CD4-positive, alpha-beta memory T cell (primary cell): ENCODE measurements around the gene KMT2B. TPM values are rescaled to one million over a fixed set of nuclear protein-coding genes. Genes with fewer than 3 reads are reported as not detected.

Experiments used
- CTCF ChIA-PET: fragments of 350-600 bp; sonication (Branson Sonifier 250); formaldehyde crosslinking; loops from one replicate; lab custom pipeline; 2021; ENCODE audit warnings: inconsistent platforms; ENCODE audit not compliant: partially characterized antibody; lab: Charles Lee
- POLR2A ChIA-PET: fragments of 350-600 bp; sonication (Branson Sonifier 250); formaldehyde crosslinking; loops from one replicate; lab custom pipeline; 2021; ENCODE audit not compliant: partially characterized antibody; lab: Charles Lee
- DNase-seq, 5 donors: peaks; one replicate each; pipeline versions ENCODE4 v3.0.0 to v3.0.0-alpha.2; 2020 to 2022; ENCODE audit warnings: mixed read lengths in 1 of 5
- H3K27ac ChIP-seq: one replicate; pipeline ENCODE4 v1.7.0; 2013; ENCODE audit warnings: low read depth, low read length
- H3K27me3 ChIP-seq: 2 replicates; pipeline ENCODE4 v1.7.0; 2013; ENCODE audit warnings: mild to moderate bottlenecking, low read length, moderate library complexity; ENCODE audit not compliant: insufficient read depth
- H3K36me3 ChIP-seq: 2 replicates; pipeline ENCODE4 v1.7.0; 2013; ENCODE audit warnings: mild to moderate bottlenecking, low read length, moderate library complexity; ENCODE audit not compliant: insufficient read depth
- H3K4me1 ChIP-seq: 2 replicates; pipeline ENCODE4 v1.7.0; 2013; ENCODE audit warnings: mild to moderate bottlenecking, low read length, moderate library complexity; ENCODE audit not compliant: insufficient read depth
- H3K4me3 ChIP-seq, 2 donors: one replicate each; pipeline ENCODE4 v1.7.0; 2013; ENCODE audit warnings: low read length in 2 of 2, mild to moderate bottlenecking in 1 of 2
- H3K9me3 ChIP-seq, 2 donors: one replicate each; pipeline ENCODE4 v1.7.0; 2013; ENCODE audit warnings: low read length in 2 of 2, control low read depth in 1 of 2; ENCODE audit not compliant: control insufficient read depth in 1 of 2
- H3K27ac Mint-ChIP-seq, 7 donors: one replicate each; pipeline ENCODE4 v1.8.0; 2020 to 2021; ENCODE audit warnings: mixed read lengths in 7 of 7, mild to moderate bottlenecking in 6 of 7, inconsistent platforms in 3 of 7, moderate library complexity in 3 of 7
- H3K27me3 Mint-ChIP-seq, 2 donors: one replicate each; pipeline ENCODE4 v1.8.0; 2020 to 2021; ENCODE audit warnings: mixed read lengths in 2 of 2
- H3K36me3 Mint-ChIP-seq, 2 donors: one replicate each; pipeline ENCODE4 v1.8.0; 2020 to 2021; ENCODE audit warnings: mixed read lengths in 2 of 2, inconsistent platforms in 1 of 2, mild to moderate bottlenecking in 1 of 2
- H3K4me1 Mint-ChIP-seq, 4 donors: one replicate each; pipeline ENCODE4 v1.8.0; 2020 to 2021; ENCODE audit warnings: mixed read lengths in 4 of 4, mild to moderate bottlenecking in 1 of 4
- H3K4me3 Mint-ChIP-seq, 8 donors: one replicate each; pipeline ENCODE4 v1.8.0; 2020 to 2021; ENCODE audit warnings: mixed read lengths in 8 of 8, mild to moderate bottlenecking in 7 of 8, moderate library complexity in 6 of 8, inconsistent platforms in 3 of 8
- H3K9me3 Mint-ChIP-seq, 8 donors: one replicate each; pipeline ENCODE4 v1.8.0; 2020 to 2021; ENCODE audit warnings: mixed read lengths in 8 of 8, mild to moderate bottlenecking in 5 of 8, inconsistent platforms in 3 of 8, moderate library complexity in 1 of 8
- intact Hi-C: fragments of 100-400 bp; cut with micrococcal nuclease; formaldehyde crosslinking; loops from one replicate; pipeline ENCODE4 v1.15.1; 2023
- polyA plus RNA-seq, 2 donors: library from polyadenylated mRNA; unstranded; fragments of 300-500 nt; fragmentation: Illumina TruSeq; gene quantifications; one replicate each; pipeline ENCODE4 v1.2.3, GENCODE V29; 2021
- total RNA-seq, 2 experiments: library from RNA; stranded (reverse); gene quantifications; one replicate each; pipeline ENCODE4 v1.2.3, GENCODE V29; 2021

KMT2B gene
- total and polyA plus RNA-seq, 4 experiments from 2014 or later, result 2.8 to 84.3 (median 83.4) TPM; not detected in 1

DNA sequence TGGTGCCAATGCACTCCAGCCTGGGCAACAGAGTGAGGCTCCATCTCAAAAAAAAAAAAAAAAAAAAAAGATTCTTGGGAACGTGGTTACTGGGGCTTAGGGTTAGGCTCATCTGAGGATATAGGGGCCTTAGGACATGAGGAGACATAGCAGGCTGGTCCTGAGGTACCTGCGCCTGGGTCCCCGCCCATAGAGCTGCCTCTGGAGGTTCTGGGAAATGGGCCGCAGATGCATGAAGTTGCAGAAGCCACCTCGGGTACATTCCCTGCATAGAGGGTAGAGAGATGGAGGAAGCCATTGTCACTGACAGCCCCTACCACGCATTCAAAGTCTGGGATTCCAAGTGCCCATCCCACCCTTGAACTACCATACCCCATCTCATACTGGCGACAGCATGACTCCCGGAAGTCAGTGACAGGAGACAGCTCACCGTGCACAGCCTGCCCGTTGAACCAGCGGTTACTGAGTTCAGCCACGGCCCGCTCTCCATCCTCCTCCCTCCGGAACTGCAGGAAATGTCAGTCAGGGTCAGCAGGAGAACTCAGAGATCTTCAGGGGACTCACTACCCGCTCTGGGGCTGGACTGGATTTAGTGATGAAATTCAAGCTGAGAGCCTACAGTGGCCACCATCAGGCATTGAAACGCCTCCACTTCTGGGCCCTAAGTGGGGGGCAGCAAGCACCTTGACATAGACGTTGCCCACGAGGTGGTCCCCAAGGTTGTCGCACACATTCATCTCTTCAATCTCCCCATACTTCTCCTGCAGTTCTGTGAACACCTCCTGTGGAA, 26.0 kb downstream of the KMT2B start:
- Histone ChIP-seq H3K4me3 (peak overlapping the region; percentile 67 to 87), H3K4me1 (peaks cover 63% of the 10 kb centered on the region), H3K27ac (peak overlapping the region; percentile 99), H3K36me3 (peaks cover 4% of the 10 kb centered on the region), H3K9me3 (no peaks in the 10 kb centered on the region), H3K27me3 (no peaks in the 10 kb centered on the region)
- Mint-ChIP-seq H3K4me3 (peak overlapping the region; percentile 95 to 99 (median 98)), H3K27ac (peak overlapping the region; percentile 98 to 100 (median 100)), H3K9me3 (no peaks in the 10 kb centered on the region), H3K4me1 (peaks cover 32 to 72% (median 50%) of the 10 kb centered on the region in 4 donors), H3K27me3 (no peaks in the 10 kb centered on the region), H3K36me3 (peaks cover 5 to 35% of the 10 kb centered on the region in 2 donors)
- intact Hi-C loops, result loop anchor here (2.0 to 10.0 kb wide), 4 partner anchors 31 to 1631 kb away; partner anchors contain the start of genes ARHGAP33, HCST and ZNF527
- DNase-seq, result no peak
- POLR2A ChIA-PET, result interaction anchor here (0.7 to 4.6 kb wide), 12 partner anchors 9 to 371 kb away, joined by 3 to 51 read pairs (median 8); partner anchors contain the start of genes COX6B1, HSPB6, KMT2B and POLR2I
- CTCF ChIA-PET, result interaction anchor here (0.8 to 1.0 kb wide), 2 partner anchors 41 to 49 kb away, joined by 3 to 5 read pairs; no protein-coding TSS in a partner anchor

DNA sequence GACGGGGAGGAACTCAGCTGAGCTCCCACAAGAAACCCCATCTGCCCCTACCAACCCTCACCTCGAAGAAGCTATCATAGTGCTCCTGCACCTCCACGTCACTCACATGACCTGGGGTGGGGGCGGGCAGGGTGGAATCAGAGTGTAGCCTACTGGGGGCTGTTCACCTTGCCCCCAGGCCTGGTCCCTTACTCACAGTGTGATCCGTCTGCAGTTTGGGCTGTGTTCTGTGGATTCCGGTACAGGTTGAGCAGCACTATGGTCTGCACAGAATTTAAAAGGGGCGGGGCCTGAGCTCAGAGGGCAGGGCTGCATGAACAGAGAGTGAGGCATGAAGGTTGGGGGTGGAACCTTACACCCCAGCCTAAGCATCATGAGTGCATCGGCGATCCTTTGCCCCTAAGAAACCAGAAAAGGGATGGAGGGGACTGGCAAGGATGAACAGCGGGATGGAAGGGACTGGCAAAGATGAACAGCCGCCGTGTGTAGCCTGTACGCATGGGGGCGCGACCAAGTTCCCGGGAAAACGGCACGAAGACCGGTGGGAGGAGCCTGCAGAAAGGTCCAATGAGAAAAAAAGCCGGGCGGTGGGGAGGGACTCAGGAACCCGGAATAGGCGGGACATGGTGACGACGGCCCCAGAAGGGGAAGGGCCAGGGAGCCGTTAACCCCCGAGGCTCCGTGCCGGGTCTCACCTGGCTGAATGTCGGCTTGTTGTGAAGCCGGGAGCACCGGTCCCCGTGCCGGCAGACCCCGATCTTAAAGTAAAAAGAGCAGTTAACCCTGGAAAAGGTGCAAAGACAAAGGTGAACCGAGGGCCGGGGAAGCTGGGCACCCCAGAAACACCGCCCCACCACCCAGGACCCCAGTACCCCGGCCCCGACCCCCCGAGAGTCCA, 26.9 kb downstream of the KMT2B start:
- POLR2A ChIA-PET, result interaction anchor here (0.7 to 4.6 kb wide), 23 partner anchors 9 to 470 kb away, joined by 3 to 51 read pairs (median 4); partner anchors contain the start of genes COX6B1, HSPB6, KMT2B and POLR2I
- H3K9me3 Mint-ChIP-seq, result no peaks in the 10 kb centered on the region
- Histone ChIP-seq H3K4me1 (peaks cover 67% of the 10 kb centered on the region), H3K4me3 (peak overlapping the region; percentile 67 to 87), H3K36me3 (no peaks in the 10 kb centered on the region), H3K9me3 (no peaks in the 10 kb centered on the region), H3K27me3 (no peaks in the 10 kb centered on the region), H3K27ac (peak overlapping the region; percentile 99)
- no peaks in the 10 kb centered on the region for H3K27me3 Mint-ChIP-seq
- peak overlapping the region; percentile 98 to 100 (median 100) for H3K27ac Mint-ChIP-seq
- peak; percentile 96 to 97 (median 96) for DNase-seq
- H3K36me3 Mint-ChIP-seq, result peaks cover 5 to 34% of the 10 kb centered on the region in 2 donors
- peaks cover 32 to 77% (median 52%) of the 10 kb centered on the region in 4 donors for H3K4me1 Mint-ChIP-seq
- CTCF ChIA-PET, result interaction anchor here (0.5 to 1.0 kb wide), 4 partner anchors 8 to 214 kb away, joined by 3 to 5 read pairs (median 3); no protein-coding TSS in a partner anchor
- intact Hi-C loops, result loop anchor here (1.0 to 10.0 kb wide), 10 partner anchors 27 to 1630 kb away; partner anchors contain the start of genes ARHGAP33, HCST, SCGB2B2 and THAP8
- H3K4me3 Mint-ChIP-seq, result peak overlapping the region; percentile 95 to 99 (median 98)

DNA sequence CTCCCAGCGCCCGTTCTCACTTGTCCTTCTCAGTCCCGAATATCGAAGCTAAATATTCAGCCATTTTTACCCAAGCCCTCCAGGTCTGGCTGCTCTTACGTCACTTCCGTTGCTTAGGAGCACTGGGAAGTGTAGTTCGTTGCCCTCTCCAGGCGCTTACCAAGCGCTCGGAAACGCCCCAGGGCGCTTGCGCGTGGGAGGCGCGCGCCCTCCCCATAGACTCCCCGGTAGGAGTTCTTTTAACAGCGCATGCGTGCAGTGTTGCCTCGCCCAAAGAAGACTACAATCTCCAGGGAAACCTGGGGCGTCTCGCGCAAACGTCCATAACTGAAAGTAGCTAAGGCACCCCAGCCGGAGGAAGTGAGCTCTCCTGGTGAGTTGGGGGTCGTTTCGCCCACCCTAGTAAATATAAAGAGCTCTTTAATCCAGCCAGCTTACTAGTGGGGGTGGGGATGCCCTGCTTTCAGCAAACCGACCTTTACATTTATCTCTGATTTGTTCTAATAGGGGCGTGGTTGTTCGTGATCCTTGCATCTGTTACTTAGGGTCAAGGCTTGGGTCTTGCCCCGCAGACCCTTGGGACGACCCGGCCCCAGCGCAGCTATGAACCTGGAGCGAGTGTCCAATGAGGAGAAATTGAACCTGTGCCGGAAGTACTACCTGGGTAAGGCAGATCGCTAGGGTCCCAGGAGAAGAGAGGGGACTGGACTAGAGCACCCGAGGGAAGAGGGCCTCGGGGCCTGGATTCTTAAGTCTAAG, 27.7 kb downstream of the KMT2B start, which contains the start of the genes PSENEN and U2AF1L4:
TSS of gene PSENEN (plus strand) at position 324 of the 759 bp plus-strand sequence. CDS start at position 604, 280 bp downstream.
TSS of gene U2AF1L4 (minus strand) at position 91 of the 759 bp plus-strand sequence. CDS start at position 64, 27 bp downstream.
- H3K4me1 ChIP-seq, result peaks cover 63% of the 10 kb centered on the region
- Mint-ChIP-seq H3K9me3 (no peaks in the 10 kb centered on the region), H3K4me1 (peaks cover 33 to 72% (median 51%) of the 10 kb centered on the region in 4 donors), H3K4me3 (peak within 1 kb of the TSS; percentile 95 to 99 (median 98)), H3K27ac (peak within 1 kb of the TSS; percentile 98 to 100 (median 100)), H3K27me3 (no peaks in the 10 kb centered on the region), H3K36me3 (peaks cover 5 to 32% of the 10 kb centered on the region in 2 donors)
- peak within 1 kb of the TSS; percentile 99 for H3K27ac ChIP-seq
- H3K27me3 ChIP-seq, result no peaks in the 10 kb centered on the region
- no peaks in the 10 kb centered on the region for H3K36me3 ChIP-seq
- intact Hi-C loops, result loop anchor here (1.0 to 10.0 kb wide), 10 partner anchors 28 to 1629 kb away; partner anchors contain the start of genes ARHGAP33, HCST, SCGB2B2 and THAP8
- ChIA-PET CTCF (interaction anchor here (0.5 to 1.0 kb wide), 2 partner anchors 8 to 213 kb away, joined by 3 read pairs; no protein-coding TSS in a partner anchor), POLR2A (interaction anchor here (0.8 to 4.6 kb wide), 21 partner anchors 10 to 469 kb away, joined by 3 to 51 read pairs (median 4); partner anchors contain the start of genes COX6B1, HSPB6, KMT2B and POLR2I)
- DNase-seq, result peak; percentile 97 to 99 (median 99)
- H3K9me3 ChIP-seq, result no peaks in the 10 kb centered on the region
- H3K4me3 ChIP-seq, result peak within 1 kb of the TSS; percentile 87 to 91

DNA sequence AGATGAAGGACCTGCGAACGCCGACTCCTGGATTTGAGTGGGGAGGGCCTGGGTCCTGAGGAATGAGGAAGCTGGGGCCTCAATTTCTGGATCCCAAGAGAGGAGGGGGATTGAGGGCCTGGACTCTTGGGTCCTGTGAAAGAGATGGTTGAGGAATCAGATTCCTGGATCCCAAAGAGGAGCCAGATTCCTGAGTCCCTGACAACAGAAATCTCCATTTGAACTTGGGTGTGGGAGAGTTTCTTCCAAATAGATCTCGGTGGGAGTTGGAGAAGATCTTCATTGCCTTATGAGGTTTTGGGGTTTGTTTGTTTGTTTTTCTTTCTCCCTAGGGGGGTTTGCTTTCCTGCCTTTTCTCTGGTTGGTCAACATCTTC, 28.3 kb downstream of the KMT2B start:
- CTCF ChIA-PET, result interaction anchor here (1.0 kb wide), 1 partner anchor 9 kb away, joined by 3 read pairs; no protein-coding TSS in a partner anchor
- no peak for DNase-seq
- H3K4me3 ChIP-seq, result peak overlapping the region; percentile 87 to 91
- intact Hi-C loops, result loop anchor here (5.0 to 10.0 kb wide), 3 partner anchors 974 to 1629 kb away; partner anchors contain the start of genes SCGB2B2, ZNF302, ZNF527 and ZNF599
- H3K36me3 ChIP-seq, result no peaks in the 10 kb centered on the region
- Mint-ChIP-seq H3K4me3 (peak overlapping the region; percentile 95 to 99 (median 98)), H3K4me1 (peaks cover 32 to 67% (median 51%) of the 10 kb centered on the region in 4 donors), H3K36me3 (peaks cover 5 to 30% of the 10 kb centered on the region in 2 donors), H3K27ac (peak overlapping the region; percentile 98 to 100 (median 100)), H3K9me3 (no peaks in the 10 kb centered on the region), H3K27me3 (no peaks in the 10 kb centered on the region)
- peaks cover 63% of the 10 kb centered on the region for H3K4me1 ChIP-seq
- no peaks in the 10 kb centered on the region for H3K9me3 ChIP-seq
- peak overlapping the region; percentile 99 for H3K27ac ChIP-seq
- no peaks in the 10 kb centered on the region for H3K27me3 ChIP-seq
- POLR2A ChIA-PET, result interaction anchor here (0.9 to 4.6 kb wide), 16 partner anchors 10 to 468 kb away, joined by 3 to 51 read pairs (median 4); partner anchors contain the start of genes COX6B1, HSPB6, KMT2B and POLR2I

DNA sequence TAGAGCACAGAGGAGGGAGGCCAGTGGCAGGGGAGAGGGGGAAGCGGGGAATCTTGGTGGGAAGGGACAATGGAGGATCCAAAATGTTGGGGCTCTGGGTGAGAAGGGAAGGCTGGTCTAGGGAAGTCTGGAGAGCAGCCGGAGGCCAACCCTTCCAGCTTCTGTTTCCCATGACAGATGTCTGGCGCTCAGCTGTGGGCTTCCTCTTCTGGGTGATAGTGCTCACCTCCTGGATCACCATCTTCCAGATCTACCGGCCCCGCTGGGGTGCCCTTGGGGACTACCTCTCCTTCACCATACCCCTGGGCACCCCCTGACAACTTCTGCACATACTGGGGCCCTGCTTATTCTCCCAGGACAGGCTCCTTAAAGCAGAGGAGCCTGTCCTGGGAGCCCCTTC, 28.7 kb downstream of the KMT2B start:
- peaks cover 5 to 30% of the 10 kb centered on the region in 2 donors for H3K36me3 Mint-ChIP-seq
- H3K27ac Mint-ChIP-seq, result peak overlapping the region in 4 of 7 donors; percentile 46 to 99 (median 87)
- no peaks in the 10 kb centered on the region for H3K27me3 Mint-ChIP-seq
- peaks cover 32 to 63% (median 51%) of the 10 kb centered on the region in 4 donors for H3K4me1 Mint-ChIP-seq
- no peaks in the 10 kb centered on the region for H3K9me3 ChIP-seq
- no peaks in the 10 kb centered on the region for H3K27me3 ChIP-seq
- ChIA-PET CTCF (no interaction called here), POLR2A (interaction anchor here (2.9 to 3.5 kb wide), 3 partner anchors 10 to 98 kb away, joined by 8 to 23 read pairs (median 11); partner anchors contain the start of genes COX6B1, HSPB6 and PROSER3)
- H3K9me3 Mint-ChIP-seq, result no peaks in the 10 kb centered on the region
- peaks cover 60% of the 10 kb centered on the region for H3K4me1 ChIP-seq
- DNase-seq, result no peak
- H3K4me3 ChIP-seq, result peak overlapping the region in 1 of 2 donors; percentile 87
- H3K4me3 Mint-ChIP-seq, result peak overlapping the region; percentile 95 to 99 (median 98)
- peak overlapping the region; percentile 99 for H3K27ac ChIP-seq
- no peaks in the 10 kb centered on the region for H3K36me3 ChIP-seq
- intact Hi-C loops, result loop anchor here (5.0 to 10.0 kb wide), 3 partner anchors 974 to 1628 kb away; partner anchors contain the start of genes SCGB2B2, ZNF302, ZNF527 and ZNF599
